Dendritic cell treated with granulocyte-macrophage colony-stimulating factor and Interleukin-4, amounts not matched to agents 40 ng/mL and 50 ng/mL, for 4 days (primary cell): ENCODE results near the gene ZNF829.

Experiments used
- H3K27ac Mint-ChIP-seq: one replicate; pipeline ENCODE4 v1.8.0; 2022; ENCODE audit warnings: mild to moderate bottlenecking, mixed read lengths
- H3K27me3 Mint-ChIP-seq: one replicate; pipeline ENCODE4 v1.8.0; 2022; ENCODE audit warnings: mild to moderate bottlenecking, mixed read lengths
- H3K36me3 Mint-ChIP-seq: one replicate; pipeline ENCODE4 v1.8.0; 2022; ENCODE audit warnings: low read depth, mixed read lengths
- H3K4me1 Mint-ChIP-seq: one replicate; pipeline ENCODE4 v1.8.0; 2022; ENCODE audit warnings: low read depth, mixed read lengths
- H3K4me3 Mint-ChIP-seq: one replicate; pipeline ENCODE4 v1.8.0; 2022; ENCODE audit warnings: mild to moderate bottlenecking, moderate library complexity, mixed read lengths
- H3K9me3 Mint-ChIP-seq: one replicate; pipeline ENCODE4 v1.8.0; 2022; ENCODE audit warnings: mixed read lengths
- intact Hi-C: fragments of 100-400 bp; cut with micrococcal nuclease; formaldehyde crosslinking; loops from one replicate; pipeline ENCODE4 v1.15.0; 2022

The ZNF829 gene

DNA sequence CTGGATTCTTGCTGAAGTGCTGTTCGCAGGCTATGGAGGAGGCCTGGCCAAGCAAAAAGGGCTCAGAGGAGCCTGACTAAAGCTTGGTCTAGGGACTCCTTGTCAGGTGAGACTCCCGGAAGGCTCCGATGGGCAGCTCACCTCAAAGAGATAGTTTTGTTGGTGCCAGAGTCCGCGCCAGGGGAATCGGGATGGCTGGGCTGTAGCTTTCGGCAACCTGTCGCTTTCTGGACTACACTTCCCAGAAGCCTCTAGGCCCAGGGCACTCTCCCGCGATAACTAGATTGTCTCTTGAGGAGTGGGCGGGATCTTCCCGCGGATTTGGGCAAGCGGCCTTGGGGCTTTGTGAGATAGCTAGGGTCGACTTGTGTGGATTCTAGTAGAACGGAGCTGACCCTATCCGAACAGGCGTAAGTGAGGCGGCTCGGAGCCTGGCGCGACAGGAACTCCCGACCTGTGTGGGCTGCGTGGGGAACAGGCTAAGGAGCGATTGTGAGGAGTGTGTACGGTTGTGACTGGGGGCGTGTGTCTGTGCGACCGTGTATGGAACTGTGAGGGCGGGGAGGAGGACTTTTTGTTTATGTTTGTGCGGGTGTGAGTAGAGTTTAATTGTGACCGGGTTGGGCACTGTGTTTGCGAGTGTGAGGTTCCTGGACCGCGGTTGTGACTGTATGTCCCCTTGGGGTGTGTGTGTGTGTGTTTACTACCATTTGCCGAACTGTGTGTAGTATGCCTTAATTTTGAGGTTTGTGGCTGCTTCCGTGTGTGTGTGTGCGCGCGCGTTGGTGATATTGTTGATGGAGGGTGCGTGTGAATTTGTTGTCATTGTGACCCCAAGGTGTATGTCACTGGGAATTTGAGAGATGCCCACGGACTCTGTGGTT lies 65.3 kb downstream of the ZNF829 start, which contains the start of gene ZNF345:
Gene ZNF345, plus strand, starts transcription at position 318 of the 884 bp plus-strand sequence. CDS start 25,955 bp downstream, outside the sequence.
- no peaks in the 10 kb centered on the region for H3K27me3 Mint-ChIP-seq
- H3K9me3 Mint-ChIP-seq: peaks cover 47% of the 10 kb centered on the region
- peaks cover 6% of the 10 kb centered on the region for H3K4me1 Mint-ChIP-seq
- intact Hi-C loops: loop anchor here (1.0 to 5.0 kb wide), 6 partner anchors 12 to 362 kb away; partner anchors contain the start of genes ZNF420, ZNF567, ZNF568 and ZNF585B
- H3K36me3 Mint-ChIP-seq: peaks cover 54% of the 10 kb centered on the region
- H3K27ac Mint-ChIP-seq: no peak within 1 kb of the TSS
- no peak within 1 kb of the TSS for H3K4me3 Mint-ChIP-seq

- intact Hi-C loops: loop anchor here (1.0 to 5.0 kb wide), 6 partner anchors 12 to 362 kb away; partner anchors contain the start of genes ZNF420, ZNF567, ZNF568 and ZNF585B
- no peak overlapping the region for H3K4me3 Mint-ChIP-seq
- no peak overlapping the region for H3K27ac Mint-ChIP-seq
- H3K9me3 Mint-ChIP-seq: peaks cover 48% of the 10 kb centered on the region
- H3K36me3 Mint-ChIP-seq: peaks cover 53% of the 10 kb centered on the region
- H3K27me3 Mint-ChIP-seq: no peaks in the 10 kb centered on the region
- peaks cover 6% of the 10 kb centered on the region for H3K4me1 Mint-ChIP-seq
Measured at GRCh38 chr19:36849701-36850558, 66.2 kb downstream of the ZNF829 start.

DNA sequence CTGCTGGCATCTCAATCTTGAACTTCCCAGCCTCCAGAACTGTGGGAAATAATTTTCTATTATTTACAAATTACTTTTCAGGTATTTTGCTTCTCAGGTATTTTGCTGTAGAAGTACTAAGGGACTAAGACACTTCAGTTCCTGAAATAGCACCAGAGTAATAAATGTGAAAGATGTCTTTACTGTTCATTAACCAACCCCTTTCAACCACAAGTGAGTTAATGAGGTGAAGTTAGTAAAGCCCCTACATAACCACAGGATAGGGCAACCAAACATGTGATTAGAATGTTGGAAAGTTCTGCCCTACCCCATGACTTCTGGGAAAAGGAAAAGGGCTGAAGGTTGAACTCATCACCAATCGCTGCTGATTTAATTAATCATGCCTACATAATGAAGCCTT lies 68.1 kb downstream of the ZNF829 start:
- no peak overlapping the region for H3K4me3 Mint-ChIP-seq
- intact Hi-C loops: no loop called here

DNA sequence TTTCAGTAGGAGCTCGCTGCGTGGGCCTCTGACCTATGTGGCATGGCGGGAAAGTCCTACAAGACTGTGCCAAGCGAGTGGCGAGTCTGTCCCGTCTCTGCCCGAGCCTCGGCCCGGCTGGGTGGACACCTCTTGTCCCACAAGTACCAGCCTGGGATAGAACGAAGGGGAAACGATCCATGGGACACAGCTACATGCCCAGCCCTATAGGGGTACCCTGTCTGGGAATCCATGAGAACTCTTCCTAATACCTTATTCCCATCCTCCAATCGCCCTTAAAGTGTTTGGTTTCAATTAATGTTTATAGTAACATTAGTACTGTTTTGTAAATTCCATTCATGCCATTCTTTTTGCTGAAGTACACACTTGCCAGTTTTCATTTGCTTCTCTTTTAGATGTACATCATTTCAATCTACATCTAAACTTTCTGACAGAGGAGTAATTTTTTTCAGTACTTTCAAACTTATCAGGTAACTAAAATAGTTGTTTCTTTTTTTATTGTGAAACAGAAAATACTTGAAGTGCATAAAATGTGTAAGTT lies 77.2 kb downstream of the ZNF829 start:
- Mint-ChIP-seq H3K27ac (no peak overlapping the region), H3K4me3 (no peak overlapping the region), H3K27me3 (no peaks in the 10 kb centered on the region), H3K9me3 (peaks cover 49% of the 10 kb centered on the region), H3K36me3 (peaks cover 63% of the 10 kb centered on the region), H3K4me1 (no peaks in the 10 kb centered on the region)
- intact Hi-C loops: loop anchor here (1.0 to 5.0 kb wide), 3 partner anchors 11 to 532 kb away; partner anchors contain the start of genes ZNF345, ZNF527, ZNF568 and ZNF829

More for the DNA sequence above, 68.1 kb downstream of the ZNF829 start:
- Mint-ChIP-seq H3K27me3 (no peaks in the 10 kb centered on the region), H3K36me3 (peaks cover 51% of the 10 kb centered on the region), H3K9me3 (peaks cover 51% of the 10 kb centered on the region), H3K4me1 (peaks cover 6% of the 10 kb centered on the region), H3K27ac (no peak overlapping the region)
